Cardiac muscle cell (in vitro differentiated cells and primary cell): Measurements from ENCODE around the gene CIAO2B. TPM values are rescaled to one million over a fixed set of nuclear protein-coding genes. Genes with fewer than 3 reads are reported as not detected.

Experiments used
- DNase-seq, 2 donors: peaks; one replicate each; pipeline versions ENCODE4 v3.0.0 to v3.0.0-alpha.2; 2010 to 2017; ENCODE audit warnings: low read depth in 1 of 2, low spot score in 1 of 2
- H3K27ac ChIP-seq: fragments of 200-600 bp; sonication (generic); 2 replicates; pipeline ENCODE4 v1.5.1; 2016
- H3K27me3 ChIP-seq: fragments of 200-600 bp; sonication (generic); 2 replicates; pipeline ENCODE4 v1.6.0; 2016; ENCODE audit warnings: control low read depth
- H3K36me3 ChIP-seq: fragments of 200-600 bp; sonication (generic); 2 replicates; pipeline ENCODE4 v1.5.1; 2016; ENCODE audit warnings: control low read depth
- H3K4me1 ChIP-seq: fragments of 200-600 bp; sonication (generic); 2 replicates; pipeline ENCODE4 v1.8.1; 2017; ENCODE audit warnings: low read depth, mild to moderate bottlenecking, mixed run types
- H3K4me3 ChIP-seq: fragments of 200-600 bp; sonication (generic); 2 replicates; pipeline ENCODE4 v1.5.1; 2016; ENCODE audit warnings: mild to moderate bottlenecking
- H3K9me3 ChIP-seq: fragments of 200-600 bp; sonication (generic); 2 replicates; pipeline ENCODE4 v1.5.1; 2017; ENCODE audit warnings: low read depth, mild to moderate bottlenecking, control low read depth
- CTCF ChIP-seq: IDR thresholded peaks from 2 replicates; pipeline ENCODE4 v1.5.1; 2012; ENCODE audit warnings: low read depth, mild to moderate bottlenecking, low read length
- polyA plus RNA-seq: library from polyadenylated mRNA; unstranded; fragments of >200 nt; fragmentation: Nextera tagmentation; extraction: Ambion mirVana; gene quantifications from 2 replicates; pipeline ENCODE4 v1.2.1, GENCODE V29; 2016
- total RNA-seq: library from RNA; depleted of rRNA; stranded (reverse); fragments of >200 nt; gene quantifications from 2 replicates; pipeline ENCODE4 v1.2.3, GENCODE V29; 2016

Gene CIAO2B
- total and polyA plus RNA-seq, 2 experiments from 2014 or later: 151 to 194 TPM

- TF ChIP-seq CTCF: no peak
Observed at GRCh38 chr16:66905633-66906539, 28.3 kb downstream of the CIAO2B start.

GRCh38 chr16:66904846-66905632 lies 29.2 kb downstream of the CIAO2B start:
- H3K4me1 ChIP-seq: peaks cover 67% of the 10 kb centered on the region
- no peak for TF ChIP-seq CTCF
- peak overlapping the region; percentile 10 for H3K4me3 ChIP-seq
- peak overlapping the region; percentile 100 for H3K27ac ChIP-seq
- peak in 1 of 2 donors; percentile 94 for DNase-seq
- H3K27me3 ChIP-seq: no peaks in the 10 kb centered on the region
- no peaks in the 10 kb centered on the region for H3K9me3 ChIP-seq
- H3K36me3 ChIP-seq: no peaks in the 10 kb centered on the region

More at GRCh38 chr16:66905633-66906539, 28.3 kb downstream of the CIAO2B start:
- Histone ChIP-seq H3K4me1 (peaks cover 58% of the 10 kb centered on the region), H3K27ac (peak overlapping the region; percentile 100), H3K4me3 (no peak overlapping the region), H3K27me3 (no peaks in the 10 kb centered on the region), H3K36me3 (no peaks in the 10 kb centered on the region), H3K9me3 (no peaks in the 10 kb centered on the region)
- DNase-seq: peak in 1 of 2 donors; percentile 97

- TF ChIP-seq CTCF: no peak
- Histone ChIP-seq H3K4me1 (peaks cover 73% of the 10 kb centered on the region), H3K9me3 (no peaks in the 10 kb centered on the region), H3K4me3 (peak overlapping the region; percentile 10), H3K36me3 (no peaks in the 10 kb centered on the region), H3K27me3 (no peaks in the 10 kb centered on the region), H3K27ac (peak overlapping the region; percentile 100)
- DNase-seq: no peak
Observed at GRCh38 chr16:66904428-66904845, 29.8 kb downstream of the CIAO2B start.

GRCh38 chr16:66903544-66904427 lies 30.4 kb downstream of the CIAO2B start:
- Histone ChIP-seq H3K4me1 (peaks cover 79% of the 10 kb centered on the region), H3K9me3 (no peaks in the 10 kb centered on the region), H3K27me3 (no peaks in the 10 kb centered on the region), H3K4me3 (peak overlapping the region; percentile 10), H3K27ac (peak overlapping the region; percentile 100), H3K36me3 (no peaks in the 10 kb centered on the region)
- peak in 1 of 2 donors; percentile 58 for DNase-seq
- no peak for TF ChIP-seq CTCF
